ENCODE results near the gene CMTM5.

DNA sequence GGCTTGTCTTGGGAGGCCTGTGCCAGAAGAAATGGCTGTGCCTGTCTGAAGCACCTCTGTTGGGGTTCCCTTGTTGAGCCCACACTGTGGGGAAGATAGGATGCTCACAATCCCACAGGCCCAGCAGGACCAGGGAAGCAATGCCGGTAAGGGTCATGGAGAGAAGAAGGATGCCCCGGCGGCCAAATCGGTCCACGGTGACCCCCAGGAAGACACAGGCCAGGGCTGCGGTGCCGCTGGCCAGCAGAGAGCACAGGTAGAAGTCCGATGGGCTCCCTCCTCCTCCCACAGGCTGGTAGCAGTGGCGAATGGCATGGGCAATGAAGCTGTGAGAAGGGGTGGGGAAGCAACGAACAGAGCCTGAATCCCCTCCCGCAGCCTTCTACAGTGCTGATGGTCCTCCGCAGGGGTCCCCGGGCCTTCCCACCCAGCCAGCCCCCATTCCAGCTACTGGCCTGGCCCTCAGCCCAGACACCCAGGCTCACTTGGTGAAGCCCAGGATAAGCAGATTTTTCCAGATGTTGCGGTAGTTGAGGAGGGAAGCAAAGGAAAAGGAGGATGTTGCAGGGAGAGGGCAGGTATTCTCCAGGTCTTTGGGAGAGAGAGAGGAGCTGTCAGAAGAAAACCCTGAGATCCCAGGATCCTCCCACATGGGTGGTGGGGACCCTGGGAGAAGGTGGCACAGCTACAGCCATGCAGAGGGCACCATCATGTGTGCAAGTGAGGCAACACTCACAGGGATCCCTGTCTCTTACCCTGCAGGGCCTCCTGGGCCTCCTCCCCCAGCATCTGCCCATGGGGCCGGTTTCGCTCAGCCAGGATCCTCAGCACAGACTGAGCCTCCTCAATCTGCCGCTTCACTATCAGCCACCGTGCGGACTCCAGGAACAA, 29.2 kb upstream of the CMTM5 start:
- TF ChIP-seq, protein P1, sequence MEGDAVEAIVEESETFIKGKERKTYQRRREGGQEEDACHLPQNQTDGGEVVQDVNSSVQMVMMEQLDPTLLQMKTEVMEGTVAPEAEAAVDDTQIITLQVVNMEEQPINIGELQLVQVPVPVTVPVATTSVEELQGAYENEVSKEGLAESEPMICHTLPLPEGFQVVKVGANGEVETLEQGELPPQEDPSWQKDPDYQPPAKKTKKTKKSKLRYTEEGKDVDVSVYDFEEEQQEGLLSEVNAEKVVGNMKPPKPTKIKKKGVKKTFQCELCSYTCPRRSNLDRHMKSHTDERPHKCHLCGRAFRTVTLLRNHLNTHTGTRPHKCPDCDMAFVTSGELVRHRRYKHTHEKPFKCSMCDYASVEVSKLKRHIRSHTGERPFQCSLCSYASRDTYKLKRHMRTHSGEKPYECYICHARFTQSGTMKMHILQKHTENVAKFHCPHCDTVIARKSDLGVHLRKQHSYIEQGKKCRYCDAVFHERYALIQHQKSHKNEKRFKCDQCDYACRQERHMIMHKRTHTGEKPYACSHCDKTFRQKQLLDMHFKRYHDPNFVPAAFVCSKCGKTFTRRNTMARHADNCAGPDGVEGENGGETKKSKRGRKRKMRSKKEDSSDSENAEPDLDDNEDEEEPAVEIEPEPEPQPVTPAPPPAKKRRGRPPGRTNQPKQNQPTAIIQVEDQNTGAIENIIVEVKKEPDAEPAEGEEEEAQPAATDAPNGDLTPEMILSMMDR (IDR thresholded peaks at IDR 0.05): no peak
- TF ChIP-seq, protein P2, sequence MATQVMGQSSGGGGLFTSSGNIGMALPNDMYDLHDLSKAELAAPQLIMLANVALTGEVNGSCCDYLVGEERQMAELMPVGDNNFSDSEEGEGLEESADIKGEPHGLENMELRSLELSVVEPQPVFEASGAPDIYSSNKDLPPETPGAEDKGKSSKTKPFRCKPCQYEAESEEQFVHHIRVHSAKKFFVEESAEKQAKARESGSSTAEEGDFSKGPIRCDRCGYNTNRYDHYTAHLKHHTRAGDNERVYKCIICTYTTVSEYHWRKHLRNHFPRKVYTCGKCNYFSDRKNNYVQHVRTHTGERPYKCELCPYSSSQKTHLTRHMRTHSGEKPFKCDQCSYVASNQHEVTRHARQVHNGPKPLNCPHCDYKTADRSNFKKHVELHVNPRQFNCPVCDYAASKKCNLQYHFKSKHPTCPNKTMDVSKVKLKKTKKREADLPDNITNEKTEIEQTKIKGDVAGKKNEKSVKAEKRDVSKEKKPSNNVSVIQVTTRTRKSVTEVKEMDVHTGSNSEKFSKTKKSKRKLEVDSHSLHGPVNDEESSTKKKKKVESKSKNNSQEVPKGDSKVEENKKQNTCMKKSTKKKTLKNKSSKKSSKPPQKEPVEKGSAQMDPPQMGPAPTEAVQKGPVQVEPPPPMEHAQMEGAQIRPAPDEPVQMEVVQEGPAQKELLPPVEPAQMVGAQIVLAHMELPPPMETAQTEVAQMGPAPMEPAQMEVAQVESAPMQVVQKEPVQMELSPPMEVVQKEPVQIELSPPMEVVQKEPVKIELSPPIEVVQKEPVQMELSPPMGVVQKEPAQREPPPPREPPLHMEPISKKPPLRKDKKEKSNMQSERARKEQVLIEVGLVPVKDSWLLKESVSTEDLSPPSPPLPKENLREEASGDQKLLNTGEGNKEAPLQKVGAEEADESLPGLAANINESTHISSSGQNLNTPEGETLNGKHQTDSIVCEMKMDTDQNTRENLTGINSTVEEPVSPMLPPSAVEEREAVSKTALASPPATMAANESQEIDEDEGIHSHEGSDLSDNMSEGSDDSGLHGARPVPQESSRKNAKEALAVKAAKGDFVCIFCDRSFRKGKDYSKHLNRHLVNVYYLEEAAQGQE (IDR thresholded peaks at IDR 0.05; ENCODE audit: insufficient read depth in 1 of 2, low read depth in 2 of 2, low read length in 1 of 2): no peak
